GM21390 (cell line): Measurements from ENCODE around the gene NFATC2IP.
"Not testable (repeated sequence)": the region's sequence is repeated elsewhere in the genome, so short reads cannot be mapped to it uniquely, and the experiment has no call there.

Source experiments
- ATAC-seq: cut with Tn5 transposase; IDR thresholded peaks from one replicate; pipeline ENCODE4 v1.9.1; 2021; ENCODE audit not compliant: unreplicated experiment

Gene NFATC2IP

GRCh38 chr16:28925386-28926228 lies 25.1 kb upstream of the NFATC2IP start:
- ATAC-seq, result peak; percentile 29

- not testable (repeated sequence) for ATAC-seq
Measured at GRCh38 chr16:28926284-28926683, 24.5 kb upstream of the NFATC2IP start.

GRCh38 chr16:28927815-28928214 lies 22.9 kb upstream of the NFATC2IP start:
- ATAC-seq, result no peak

GRCh38 chr16:28930203-28930602 lies 20.5 kb upstream of the NFATC2IP start:
- ATAC-seq, result no peak

GRCh38 chr16:28930652-28931051 lies 20.1 kb upstream of the NFATC2IP start:
- peak; percentile 51 for ATAC-seq

GRCh38 chr16:28931801-28932225 lies 18.9 kb upstream of the NFATC2IP start, which contains the start of gene CD19:
CD19 (plus strand) TSS chr16:28931971; CDS start chr16:28932001, 30 bp downstream.
- no peak for ATAC-seq

GRCh38 chr16:28932339-28933141 lies 18.2 kb upstream of the NFATC2IP start:
- no peak for ATAC-seq

- ATAC-seq, result no peak
Measured at GRCh38 chr16:28933171-28933570, 17.6 kb upstream of the NFATC2IP start.

GRCh38 chr16:28935346-28935745 lies 15.4 kb upstream of the NFATC2IP start:
- no peak for ATAC-seq

GRCh38 chr16:28935924-28936783 lies 14.6 kb upstream of the NFATC2IP start:
- peak; percentile 56 for ATAC-seq

- ATAC-seq, result no peak
Measured at GRCh38 chr16:28936784-28937155, 14.0 kb upstream of the NFATC2IP start.

GRCh38 chr16:28937222-28937876 lies 13.4 kb upstream of the NFATC2IP start:
- no peak for ATAC-seq

- ATAC-seq, result no peak
Measured at GRCh38 chr16:28938721-28939120, 12.0 kb upstream of the NFATC2IP start.

GRCh38 chr16:28939825-28940224 lies 10.9 kb upstream of the NFATC2IP start:
- not testable (repeated sequence) for ATAC-seq

- ATAC-seq, result no peak
Measured at GRCh38 chr16:28943281-28943680, 7.5 kb upstream of the NFATC2IP start.

- ATAC-seq, result no peak
Measured at GRCh38 chr16:28946681-28947080, 4.1 kb upstream of the NFATC2IP start.

- no peak for ATAC-seq
Measured at GRCh38 chr16:28951410-28951943, 740 bp downstream of the NFATC2IP start.

GRCh38 chr16:28958216-28958615 lies 7.5 kb downstream of the NFATC2IP start:
- ATAC-seq, result no peak

- ATAC-seq, result no peak
Measured at GRCh38 chr16:28958836-28959235, 8.1 kb downstream of the NFATC2IP start.

- no peak for ATAC-seq
Measured at GRCh38 chr16:28964072-28964471, 13.3 kb downstream of the NFATC2IP start.
